ENCODE measurements around the gene LTC4S. TPM values are rescaled to one million over a fixed set of nuclear protein-coding genes. Genes with fewer than 3 reads are reported as not detected.

The LTC4S gene
- total RNA-seq, 1 experiment from 2014 or later: 2.6 TPM

- DNase-seq (ENCODE audit: low spot score) (no peak), ATAC-seq (peak; percentile 58)
- ChIA-PET CTCF (interaction anchor here (0.9 to 1.6 kb wide), 2 partner anchors 26 to 65 kb away, joined by 4 to 16 read pairs; no protein-coding TSS in a partner anchor), POLR2A (interaction anchor here (0.5 kb wide), 1 partner anchor 126 kb away, joined by 5 read pairs; no protein-coding TSS in a partner anchor)
- Mint-ChIP-seq H3K4me3 (no peak overlapping the region), H3K4me1 (peaks cover 30% of the 10 kb centered on the region), H3K9me3 (0 out of 2 replicates have a peak, but pooled peaks cover 4% of the 10 kb centered on the region), H3K27ac (peak overlapping the region; percentile 42), H3K36me3 (peaks cover 84% of the 10 kb centered on the region), H3K27me3 (ENCODE audit: low read depth) (no peaks in the 10 kb centered on the region)
- no peak for TF ChIP-seq MLX (CRISPR knock-in tag; IDR thresholded peaks at IDR 0.05)
- no peak for TF ChIP-seq NR1H2 (CRISPR knock-in tag; IDR thresholded peaks at IDR 0.05)
- TF ChIP-seq ARID4B (CRISPR knock-in tag; IDR thresholded peaks at IDR 0.05; ENCODE audit: borderline replicate concordance): no peak
- TF ChIP-seq RORB (CRISPR knock-in tag; IDR thresholded peaks at IDR 0.05): no peak
- TF ChIP-seq PRDM15 (CRISPR knock-in tag; IDR thresholded peaks at IDR 0.05): no peak
- no peak for TF ChIP-seq NFE2L1 (CRISPR knock-in tag; IDR thresholded peaks at IDR 0.05)
- no peak for TF ChIP-seq FOXJ3 (CRISPR knock-in tag; IDR thresholded peaks at IDR 0.05; ENCODE audit: borderline replicate concordance)
- no peak for TF ChIP-seq SMAD3 (CRISPR knock-in tag; IDR thresholded peaks at IDR 0.05; ENCODE audit: borderline replicate concordance)
- TF ChIP-seq NR3C1 (CRISPR knock-in tag; conservative IDR thresholded peaks at IDR 0.05; ENCODE audit: low read depth): no peak
- no peak for TF ChIP-seq ZMAT4 (CRISPR knock-in tag; IDR thresholded peaks at IDR 0.05)
- TF ChIP-seq ELF4 (CRISPR knock-in tag; IDR thresholded peaks at IDR 0.05; ENCODE audit: low read depth): no peak
- TF ChIP-seq PREB (CRISPR knock-in tag; IDR thresholded peaks at IDR 0.05; ENCODE audit: borderline replicate concordance): no peak
- TF ChIP-seq USF2 (CRISPR knock-in tag; IDR thresholded peaks at IDR 0.05): no peak
- TF ChIP-seq, protein P1, sequence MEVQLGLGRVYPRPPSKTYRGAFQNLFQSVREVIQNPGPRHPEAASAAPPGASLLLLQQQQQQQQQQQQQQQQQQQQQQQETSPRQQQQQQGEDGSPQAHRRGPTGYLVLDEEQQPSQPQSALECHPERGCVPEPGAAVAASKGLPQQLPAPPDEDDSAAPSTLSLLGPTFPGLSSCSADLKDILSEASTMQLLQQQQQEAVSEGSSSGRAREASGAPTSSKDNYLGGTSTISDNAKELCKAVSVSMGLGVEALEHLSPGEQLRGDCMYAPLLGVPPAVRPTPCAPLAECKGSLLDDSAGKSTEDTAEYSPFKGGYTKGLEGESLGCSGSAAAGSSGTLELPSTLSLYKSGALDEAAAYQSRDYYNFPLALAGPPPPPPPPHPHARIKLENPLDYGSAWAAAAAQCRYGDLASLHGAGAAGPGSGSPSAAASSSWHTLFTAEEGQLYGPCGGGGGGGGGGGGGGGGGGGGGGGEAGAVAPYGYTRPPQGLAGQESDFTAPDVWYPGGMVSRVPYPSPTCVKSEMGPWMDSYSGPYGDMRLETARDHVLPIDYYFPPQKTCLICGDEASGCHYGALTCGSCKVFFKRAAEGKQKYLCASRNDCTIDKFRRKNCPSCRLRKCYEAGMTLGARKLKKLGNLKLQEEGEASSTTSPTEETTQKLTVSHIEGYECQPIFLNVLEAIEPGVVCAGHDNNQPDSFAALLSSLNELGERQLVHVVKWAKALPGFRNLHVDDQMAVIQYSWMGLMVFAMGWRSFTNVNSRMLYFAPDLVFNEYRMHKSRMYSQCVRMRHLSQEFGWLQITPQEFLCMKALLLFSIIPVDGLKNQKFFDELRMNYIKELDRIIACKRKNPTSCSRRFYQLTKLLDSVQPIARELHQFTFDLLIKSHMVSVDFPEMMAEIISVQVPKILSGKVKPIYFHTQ (CRISPR knock-in tag; IDR thresholded peaks at IDR 0.05): no peak
- TF ChIP-seq ZNF416 (CRISPR knock-in tag; IDR thresholded peaks at IDR 0.05): no peak
- TF ChIP-seq NFYB (CRISPR knock-in tag; conservative IDR thresholded peaks at IDR 0.05; ENCODE audit: low read depth): no peak
- TF ChIP-seq, protein P2, sequence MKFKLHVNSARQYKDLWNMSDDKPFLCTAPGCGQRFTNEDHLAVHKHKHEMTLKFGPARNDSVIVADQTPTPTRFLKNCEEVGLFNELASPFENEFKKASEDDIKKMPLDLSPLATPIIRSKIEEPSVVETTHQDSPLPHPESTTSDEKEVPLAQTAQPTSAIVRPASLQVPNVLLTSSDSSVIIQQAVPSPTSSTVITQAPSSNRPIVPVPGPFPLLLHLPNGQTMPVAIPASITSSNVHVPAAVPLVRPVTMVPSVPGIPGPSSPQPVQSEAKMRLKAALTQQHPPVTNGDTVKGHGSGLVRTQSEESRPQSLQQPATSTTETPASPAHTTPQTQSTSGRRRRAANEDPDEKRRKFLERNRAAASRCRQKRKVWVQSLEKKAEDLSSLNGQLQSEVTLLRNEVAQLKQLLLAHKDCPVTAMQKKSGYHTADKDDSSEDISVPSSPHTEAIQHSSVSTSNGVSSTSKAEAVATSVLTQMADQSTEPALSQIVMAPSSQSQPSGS (CRISPR knock-in tag; IDR thresholded peaks at IDR 0.05; ENCODE audit: borderline replicate concordance, low read depth): no peak
- TF ChIP-seq, protein P3, sequence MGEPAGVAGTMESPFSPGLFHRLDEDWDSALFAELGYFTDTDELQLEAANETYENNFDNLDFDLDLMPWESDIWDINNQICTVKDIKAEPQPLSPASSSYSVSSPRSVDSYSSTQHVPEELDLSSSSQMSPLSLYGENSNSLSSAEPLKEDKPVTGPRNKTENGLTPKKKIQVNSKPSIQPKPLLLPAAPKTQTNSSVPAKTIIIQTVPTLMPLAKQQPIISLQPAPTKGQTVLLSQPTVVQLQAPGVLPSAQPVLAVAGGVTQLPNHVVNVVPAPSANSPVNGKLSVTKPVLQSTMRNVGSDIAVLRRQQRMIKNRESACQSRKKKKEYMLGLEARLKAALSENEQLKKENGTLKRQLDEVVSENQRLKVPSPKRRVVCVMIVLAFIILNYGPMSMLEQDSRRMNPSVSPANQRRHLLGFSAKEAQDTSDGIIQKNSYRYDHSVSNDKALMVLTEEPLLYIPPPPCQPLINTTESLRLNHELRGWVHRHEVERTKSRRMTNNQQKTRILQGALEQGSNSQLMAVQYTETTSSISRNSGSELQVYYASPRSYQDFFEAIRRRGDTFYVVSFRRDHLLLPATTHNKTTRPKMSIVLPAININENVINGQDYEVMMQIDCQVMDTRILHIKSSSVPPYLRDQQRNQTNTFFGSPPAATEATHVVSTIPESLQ (CRISPR knock-in tag; IDR thresholded peaks at IDR 0.05): no peak
- no peak for TF ChIP-seq IRF2 (CRISPR knock-in tag; IDR thresholded peaks at IDR 0.05; ENCODE audit: borderline replicate concordance, low read depth)
Measured at GRCh38 chr5:179827680-179828079, 33.9 kb downstream of the LTC4S start.
